ENCODE measurements around the gene ROS1.

ROS1 gene

GRCh38 chr6:117311726-117312125, 114.0 kb downstream of the ROS1 start:
- no peak for DNase-seq (ENCODE audit: low read depth in 1 of 2, low spot score in 1 of 2)

GRCh38 chr6:117311310-117311709, 114.4 kb downstream of the ROS1 start:
- no peak for DNase-seq (ENCODE audit: low read depth in 1 of 2, low spot score in 1 of 2)

GRCh38 chr6:117309611-117310010, 116.1 kb downstream of the ROS1 start:
- DNase-seq (ENCODE audit: low read depth in 1 of 2, low spot score in 1 of 2): no peak

GRCh38 chr6:117309069-117309468, 116.7 kb downstream of the ROS1 start:
- no peak for DNase-seq (ENCODE audit: low read depth in 1 of 2, low spot score in 1 of 2)

- no peak for DNase-seq (ENCODE audit: low read depth in 1 of 2, low spot score in 1 of 2)
Observed at GRCh38 chr6:117307655-117308054, 118.1 kb downstream of the ROS1 start.

GRCh38 chr6:117306227-117306790, 119.4 kb downstream of the ROS1 start:
- no peak for DNase-seq (ENCODE audit: low read depth in 1 of 2, low spot score in 1 of 2)

GRCh38 chr6:117304446-117304845, 121.3 kb downstream of the ROS1 start:
- DNase-seq (ENCODE audit: low read depth in 1 of 2, low spot score in 1 of 2): no peak

- no peak for DNase-seq (ENCODE audit: low read depth in 1 of 2, low spot score in 1 of 2)
Observed at GRCh38 chr6:117303323-117303722, 122.4 kb downstream of the ROS1 start.

GRCh38 chr6:117298941-117299340, 126.8 kb downstream of the ROS1 start:
- DNase-seq (ENCODE audit: low read depth in 1 of 2, low spot score in 1 of 2): no peak

- DNase-seq (ENCODE audit: low read depth in 1 of 2, low spot score in 1 of 2): no peak
Observed at GRCh38 chr6:117290173-117290846, 135.4 kb downstream of the ROS1 start.

- DNase-seq (ENCODE audit: low read depth in 1 of 2, low spot score in 1 of 2): no peak
Observed at GRCh38 chr6:117288083-117288715, 137.5 kb downstream of the ROS1 start.

GRCh38 chr6:117280922-117281321, 144.8 kb downstream of the ROS1 start:
- DNase-seq (ENCODE audit: low read depth in 1 of 2, low spot score in 1 of 2): no peak

GRCh38 chr6:117276778-117277316, 148.9 kb downstream of the ROS1 start:
- DNase-seq (ENCODE audit: low read depth in 1 of 2, low spot score in 1 of 2): no peak

GRCh38 chr6:117275711-117276110, 150.0 kb downstream of the ROS1 start:
- DNase-seq (ENCODE audit: low read depth in 1 of 2, low spot score in 1 of 2): no peak

GRCh38 chr6:117275205-117275604, 150.5 kb downstream of the ROS1 start:
- DNase-seq (ENCODE audit: low read depth in 1 of 2, low spot score in 1 of 2): no peak

GRCh38 chr6:117272891-117273290, 152.9 kb downstream of the ROS1 start:
- DNase-seq (ENCODE audit: low read depth in 1 of 2, low spot score in 1 of 2): no peak

GRCh38 chr6:117272032-117272866, 153.5 kb downstream of the ROS1 start:
- no peak for DNase-seq (ENCODE audit: low read depth in 1 of 2, low spot score in 1 of 2)

GRCh38 chr6:117270843-117271507, 154.8 kb downstream of the ROS1 start:
- no peak for DNase-seq (ENCODE audit: low read depth in 1 of 2, low spot score in 1 of 2)

GRCh38 chr6:117270055-117270842, 155.5 kb downstream of the ROS1 start:
- no peak for DNase-seq (ENCODE audit: low read depth in 1 of 2, low spot score in 1 of 2)

GRCh38 chr6:117269638-117270054, 156.1 kb downstream of the ROS1 start:
- no peak for DNase-seq (ENCODE audit: low read depth in 1 of 2, low spot score in 1 of 2)
